NCI-H1105 (cell line): ENCODE measurements around the gene NEK8.

Source experiments
- DNase-seq: peaks from one replicate; lab custom pipeline; 2025; lab: John Stamatoyannopoulos, UW

The NEK8 gene

GRCh38 chr17:28744972-28745785 is 16.6 kb downstream of the NEK8 start:
- peak; percentile 11 for DNase-seq

GRCh38 chr17:28745786-28746411 is 17.3 kb downstream of the NEK8 start:
- no peak for DNase-seq

- DNase-seq: no peak
These were observed 18.0 kb downstream of the NEK8 start for GRCh38 chr17:28746611-28747050.

- no peak for DNase-seq
These were observed 18.6 kb downstream of the NEK8 start for GRCh38 chr17:28747051-28747691.

- no peak for DNase-seq
These were observed 19.5 kb downstream of the NEK8 start for GRCh38 chr17:28747801-28748750.

GRCh38 chr17:28748852-28749515 is 20.4 kb downstream of the NEK8 start:
- no peak for DNase-seq

- DNase-seq: no peak
These were observed 21.1 kb downstream of the NEK8 start for GRCh38 chr17:28749516-28750177.

GRCh38 chr17:28750178-28751047 is 21.8 kb downstream of the NEK8 start:
- peak; percentile 79 for DNase-seq

- no peak for DNase-seq
These were observed 23.2 kb downstream of the NEK8 start for GRCh38 chr17:28751600-28752366.

GRCh38 chr17:28755486-28755885 is 26.9 kb downstream of the NEK8 start:
- no peak for DNase-seq

- no peak for DNase-seq
These were observed 27.6 kb downstream of the NEK8 start for GRCh38 chr17:28756049-28756804.

- no peak for DNase-seq
These were observed 30.0 kb downstream of the NEK8 start for GRCh38 chr17:28758411-28759121.

GRCh38 chr17:28759256-28759865 is 30.8 kb downstream of the NEK8 start:
- DNase-seq: no peak

GRCh38 chr17:28760601-28761562 is 32.3 kb downstream of the NEK8 start:
- DNase-seq: no peak

- DNase-seq: no peak
These were observed 34.7 kb downstream of the NEK8 start for GRCh38 chr17:28763137-28763799.
